Measurements from ENCODE around the gene RBMS3. TPM values are rescaled to one million over a fixed set of nuclear protein-coding genes. Genes with fewer than 3 reads are reported as not detected.

The RBMS3 gene
- polyA plus RNA-seq, 3 donors from 2014 or later = not detected

GRCh38 chr3:29711255-29711771 is 430.4 kb downstream of the RBMS3 start:
- no peaks in the 10 kb centered on the region for H3K4me1 Mint-ChIP-seq
- no peak for DNase-seq
- H3K27me3 Mint-ChIP-seq (ENCODE audit: low read depth in 3 of 3) = no peaks in the 10 kb centered on the region
- H3K27ac Mint-ChIP-seq = no peak overlapping the region
- no peaks in the 10 kb centered on the region for H3K36me3 Mint-ChIP-seq
- H3K4me3 Mint-ChIP-seq = no peak overlapping the region
- peaks cover 0 to 13% (median 5%) of the 10 kb centered on the region in 6 donors for H3K9me3 Mint-ChIP-seq

GRCh38 chr3:29716213-29716612 is 435.3 kb downstream of the RBMS3 start:
- H3K27ac Mint-ChIP-seq = no peak overlapping the region
- H3K4me3 Mint-ChIP-seq = no peak overlapping the region
- H3K27me3 Mint-ChIP-seq (ENCODE audit: low read depth in 3 of 3) = no peaks in the 10 kb centered on the region
- H3K4me1 Mint-ChIP-seq = no peaks in the 10 kb centered on the region
- no peaks in the 10 kb centered on the region for H3K36me3 Mint-ChIP-seq
- no peak for DNase-seq
- peaks cover 0 to 10% (median 2%) of the 10 kb centered on the region in 6 donors for H3K9me3 Mint-ChIP-seq

- H3K4me1 Mint-ChIP-seq = no peaks in the 10 kb centered on the region
- no peak overlapping the region for H3K4me3 Mint-ChIP-seq
- no peaks in the 10 kb centered on the region for H3K36me3 Mint-ChIP-seq
- H3K27ac Mint-ChIP-seq = no peak overlapping the region
- peaks cover 2 to 10% (median 6%) of the 10 kb centered on the region in 6 donors for H3K9me3 Mint-ChIP-seq
- no peaks in the 10 kb centered on the region for H3K27me3 Mint-ChIP-seq (ENCODE audit: low read depth in 3 of 3)
- no peak for DNase-seq
Observed at GRCh38 chr3:29718661-29719065, 437.8 kb downstream of the RBMS3 start.

GRCh38 chr3:29720665-29721064 is 439.8 kb downstream of the RBMS3 start:
- Mint-ChIP-seq H3K4me1 (no peaks in the 10 kb centered on the region), H3K27me3 (ENCODE audit: low read depth in 3 of 3) (no peaks in the 10 kb centered on the region), H3K27ac (no peak overlapping the region), H3K9me3 (peaks cover 2 to 21% (median 9%) of the 10 kb centered on the region in 6 donors), H3K4me3 (no peak overlapping the region), H3K36me3 (no peaks in the 10 kb centered on the region)
- DNase-seq = no peak

- no peak overlapping the region for H3K4me3 Mint-ChIP-seq
- H3K9me3 Mint-ChIP-seq = peaks cover 4 to 24% (median 12%) of the 10 kb centered on the region in 6 donors
- H3K27ac Mint-ChIP-seq = no peak overlapping the region
Observed at GRCh38 chr3:29721789-29722188, 440.9 kb downstream of the RBMS3 start.

GRCh38 chr3:29731050-29731449 is 450.2 kb downstream of the RBMS3 start:
- Mint-ChIP-seq H3K9me3 (peaks cover 0 to 25% (median 4%) of the 10 kb centered on the region in 6 donors), H3K4me3 (no peak overlapping the region), H3K27ac (no peak overlapping the region), H3K36me3 (no peaks in the 10 kb centered on the region), H3K27me3 (ENCODE audit: low read depth in 3 of 3) (no peaks in the 10 kb centered on the region), H3K4me1 (no peaks in the 10 kb centered on the region)
- DNase-seq = no peak

More at GRCh38 chr3:29721789-29722188, 440.9 kb downstream of the RBMS3 start:
- H3K27me3 Mint-ChIP-seq (ENCODE audit: low read depth in 3 of 3) = no peaks in the 10 kb centered on the region
- H3K36me3 Mint-ChIP-seq = no peaks in the 10 kb centered on the region
- DNase-seq = no peak
- H3K4me1 Mint-ChIP-seq = no peaks in the 10 kb centered on the region

- H3K27ac Mint-ChIP-seq = no peak overlapping the region
- H3K36me3 Mint-ChIP-seq = no peaks in the 10 kb centered on the region
- no peaks in the 10 kb centered on the region for H3K4me1 Mint-ChIP-seq
- no peaks in the 10 kb centered on the region for H3K27me3 Mint-ChIP-seq (ENCODE audit: low read depth in 3 of 3)
- no peak for DNase-seq
- no peak overlapping the region for H3K4me3 Mint-ChIP-seq
- H3K9me3 Mint-ChIP-seq = peaks cover 0 to 18% (median 7%) of the 10 kb centered on the region in 6 donors
Observed at GRCh38 chr3:29741231-29741630, 460.4 kb downstream of the RBMS3 start.

- Mint-ChIP-seq H3K27me3 (ENCODE audit: low read depth in 3 of 3) (no peaks in the 10 kb centered on the region), H3K9me3 (peaks cover 0 to 15% (median 5%) of the 10 kb centered on the region in 6 donors), H3K27ac (no peak overlapping the region), H3K4me3 (no peak overlapping the region), H3K36me3 (no peaks in the 10 kb centered on the region), H3K4me1 (no peaks in the 10 kb centered on the region)
- DNase-seq = no peak
Observed at GRCh38 chr3:29745232-29745870, 464.5 kb downstream of the RBMS3 start.

- H3K4me1 Mint-ChIP-seq = no peaks in the 10 kb centered on the region
- no peak overlapping the region for H3K4me3 Mint-ChIP-seq
- no peak for DNase-seq
- no peak overlapping the region for H3K27ac Mint-ChIP-seq
- H3K27me3 Mint-ChIP-seq (ENCODE audit: low read depth in 3 of 3) = no peaks in the 10 kb centered on the region
- peaks cover 0 to 15% (median 3%) of the 10 kb centered on the region in 6 donors for H3K9me3 Mint-ChIP-seq
- no peaks in the 10 kb centered on the region for H3K36me3 Mint-ChIP-seq
Observed at GRCh38 chr3:29746163-29746760, 465.4 kb downstream of the RBMS3 start.

- Mint-ChIP-seq H3K4me1 (no peaks in the 10 kb centered on the region), H3K27me3 (ENCODE audit: low read depth in 3 of 3) (no peaks in the 10 kb centered on the region), H3K27ac (no peak overlapping the region), H3K9me3 (peaks cover 0 to 12% (median 2%) of the 10 kb centered on the region in 6 donors), H3K36me3 (no peaks in the 10 kb centered on the region), H3K4me3 (no peak overlapping the region)
- no peak for DNase-seq
Observed at GRCh38 chr3:29747991-29748390, 467.1 kb downstream of the RBMS3 start.

- H3K27ac Mint-ChIP-seq = no peak overlapping the region
Observed at GRCh38 chr3:29751647-29752314, 470.9 kb downstream of the RBMS3 start.

GRCh38 chr3:29754346-29754745 is 473.5 kb downstream of the RBMS3 start:
- H3K36me3 Mint-ChIP-seq = no peaks in the 10 kb centered on the region
- H3K4me3 Mint-ChIP-seq = no peak overlapping the region
- no peaks in the 10 kb centered on the region for H3K27me3 Mint-ChIP-seq (ENCODE audit: low read depth in 3 of 3)
- no peaks in the 10 kb centered on the region for H3K4me1 Mint-ChIP-seq
- H3K27ac Mint-ChIP-seq = no peak overlapping the region
- peaks cover 0 to 10% (median 3%) of the 10 kb centered on the region in 6 donors for H3K9me3 Mint-ChIP-seq
- no peak for DNase-seq

More at GRCh38 chr3:29751647-29752314, 470.9 kb downstream of the RBMS3 start:
- peaks cover 0 to 15% (median 5%) of the 10 kb centered on the region in 6 donors for H3K9me3 Mint-ChIP-seq
- H3K4me1 Mint-ChIP-seq = no peaks in the 10 kb centered on the region
- no peak for DNase-seq
- no peaks in the 10 kb centered on the region for H3K36me3 Mint-ChIP-seq
- H3K4me3 Mint-ChIP-seq = no peak overlapping the region
- H3K27me3 Mint-ChIP-seq (ENCODE audit: low read depth in 3 of 3) = no peaks in the 10 kb centered on the region

- no peaks in the 10 kb centered on the region for H3K4me1 Mint-ChIP-seq
- H3K36me3 Mint-ChIP-seq = no peaks in the 10 kb centered on the region
- no peak overlapping the region for H3K27ac Mint-ChIP-seq
Observed at GRCh38 chr3:29755416-29755815, 474.5 kb downstream of the RBMS3 start.

More at GRCh38 chr3:29755416-29755815, 474.5 kb downstream of the RBMS3 start:
- peaks cover 0 to 17% (median 3%) of the 10 kb centered on the region in 6 donors for H3K9me3 Mint-ChIP-seq
- DNase-seq = no peak
- H3K27me3 Mint-ChIP-seq (ENCODE audit: low read depth in 3 of 3) = no peaks in the 10 kb centered on the region
- H3K4me3 Mint-ChIP-seq = no peak overlapping the region
